ENCODE measurements around the gene KLHL2. TPM values are rescaled to one million over a fixed set of nuclear protein-coding genes. Genes with fewer than 3 reads are reported as not detected.
A peak's percentile ranks its signal among the peaks of the same experiment; 100 is the strongest.

KLHL2 gene
- total and polyA plus RNA-seq, 2 of the 13 experiments (the other 11 are each of a cell fraction or from before 2014, with no cell fraction given), result 9.2 to 17.6 TPM

DNA sequence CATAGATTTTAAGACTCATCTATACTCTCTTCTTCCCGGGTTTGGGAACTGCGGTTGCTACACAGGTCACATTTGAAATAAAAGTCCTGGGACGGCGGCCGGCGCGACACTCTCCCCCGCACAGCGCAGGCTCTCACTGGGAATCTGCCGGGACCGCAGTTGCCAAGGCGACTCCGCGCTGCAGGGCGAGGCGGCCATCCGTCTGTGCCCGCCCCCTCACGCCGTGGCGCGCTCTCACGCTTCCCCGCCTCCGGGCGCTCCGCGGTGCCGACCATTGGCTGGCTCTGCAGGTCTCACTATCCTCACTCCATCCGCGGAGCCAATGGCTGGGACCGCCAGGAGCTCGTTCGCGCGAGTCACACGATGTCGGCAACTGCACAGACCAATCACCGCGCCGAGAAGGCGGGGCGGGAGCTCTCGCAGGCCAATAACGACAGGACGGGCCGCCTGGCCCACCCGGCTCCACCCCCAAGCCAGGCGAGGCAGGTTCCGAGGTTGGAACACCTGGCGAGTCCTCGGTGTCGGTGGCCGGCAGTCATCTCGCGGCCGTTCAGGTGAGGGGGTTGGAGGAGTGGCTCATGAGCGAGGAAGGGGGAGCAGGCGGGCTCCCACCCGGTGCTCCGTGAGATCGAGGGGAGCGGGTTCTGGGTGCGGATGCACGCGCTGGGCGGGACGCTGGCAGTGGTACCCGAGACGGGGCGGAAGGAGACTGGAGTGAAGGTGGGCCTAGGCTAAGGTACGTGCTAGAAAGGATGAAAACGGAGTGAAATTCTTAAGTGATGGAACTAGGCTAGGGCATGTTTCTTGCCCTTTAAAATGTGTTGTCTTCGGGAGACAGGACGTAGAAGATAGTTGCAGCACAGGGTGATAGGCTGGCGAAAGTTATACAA lies 120.1 kb downstream of the KLHL2 start, which contains the start of gene MSMO1 (continued):
- TF ChIP-seq TGIF2 (CRISPR knock-in tag; IDR thresholded peaks at IDR 0.05), result no peak
- peak; percentile 84; the same call in 1 of the 2 replicates for TF ChIP-seq SPEN (CRISPR knock-in tag; IDR thresholded peaks at IDR 0.05; ENCODE audit: low read depth)
- TF ChIP-seq SATB2 (CRISPR knock-in tag; IDR thresholded peaks at IDR 0.05), result no peak
- no peak for TF ChIP-seq TAF15 (IDR thresholded peaks at IDR 0.05; ENCODE audit: low read depth, low read length, poor library complexity, severe bottlenecking)
- TF ChIP-seq, protein P1, sequence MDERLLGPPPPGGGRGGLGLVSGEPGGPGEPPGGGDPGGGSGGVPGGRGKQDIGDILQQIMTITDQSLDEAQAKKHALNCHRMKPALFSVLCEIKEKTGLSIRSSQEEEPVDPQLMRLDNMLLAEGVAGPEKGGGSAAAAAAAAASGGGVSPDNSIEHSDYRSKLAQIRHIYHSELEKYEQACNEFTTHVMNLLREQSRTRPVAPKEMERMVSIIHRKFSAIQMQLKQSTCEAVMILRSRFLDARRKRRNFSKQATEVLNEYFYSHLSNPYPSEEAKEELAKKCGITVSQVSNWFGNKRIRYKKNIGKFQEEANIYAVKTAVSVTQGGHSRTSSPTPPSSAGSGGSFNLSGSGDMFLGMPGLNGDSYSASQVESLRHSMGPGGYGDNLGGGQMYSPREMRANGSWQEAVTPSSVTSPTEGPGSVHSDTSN (CRISPR knock-in tag; IDR thresholded peaks at IDR 0.05), result peak; percentile 64
- peak; percentile 41; the same call in 1 of the 2 replicates for TF ChIP-seq REPIN1 (CRISPR knock-in tag; IDR thresholded peaks at IDR 0.05; ENCODE audit: borderline replicate concordance, low read depth)
- TF ChIP-seq HOXD1 (CRISPR knock-in tag; IDR thresholded peaks at IDR 0.05), result peak; percentile 45; the same call in 1 of the 2 replicates
- TF ChIP-seq, protein P2, sequence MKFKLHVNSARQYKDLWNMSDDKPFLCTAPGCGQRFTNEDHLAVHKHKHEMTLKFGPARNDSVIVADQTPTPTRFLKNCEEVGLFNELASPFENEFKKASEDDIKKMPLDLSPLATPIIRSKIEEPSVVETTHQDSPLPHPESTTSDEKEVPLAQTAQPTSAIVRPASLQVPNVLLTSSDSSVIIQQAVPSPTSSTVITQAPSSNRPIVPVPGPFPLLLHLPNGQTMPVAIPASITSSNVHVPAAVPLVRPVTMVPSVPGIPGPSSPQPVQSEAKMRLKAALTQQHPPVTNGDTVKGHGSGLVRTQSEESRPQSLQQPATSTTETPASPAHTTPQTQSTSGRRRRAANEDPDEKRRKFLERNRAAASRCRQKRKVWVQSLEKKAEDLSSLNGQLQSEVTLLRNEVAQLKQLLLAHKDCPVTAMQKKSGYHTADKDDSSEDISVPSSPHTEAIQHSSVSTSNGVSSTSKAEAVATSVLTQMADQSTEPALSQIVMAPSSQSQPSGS (CRISPR knock-in tag; IDR thresholded peaks at IDR 0.05), result no peak; the same call in 1 of the 2 replicates
- TF ChIP-seq IRX3 (CRISPR knock-in tag; IDR thresholded peaks at IDR 0.05; ENCODE audit: borderline replicate concordance, low read depth), result peak; percentile 24; the same call in 1 of the 2 replicates
- no peak for TF ChIP-seq ZNF451 (CRISPR knock-in tag; IDR thresholded peaks at IDR 0.05)
- peak; percentile 98 for TF ChIP-seq RFX1 (IDR thresholded peaks at IDR 0.05)
- peak; percentile 72; the same call in 1 of the 2 replicates for TF ChIP-seq ARNT2 (CRISPR knock-in tag; IDR thresholded peaks at IDR 0.05; ENCODE audit: low read depth)
- TF ChIP-seq SCMH1 (CRISPR knock-in tag; IDR thresholded peaks at IDR 0.05; ENCODE audit: borderline replicate concordance), result no peak
- TF ChIP-seq POLR2A (IDR thresholded peaks at IDR 0.05; ENCODE audit: insufficient read depth in 1 of 2, low read depth in 2 of 2, low read length in 2 of 2), result peak; percentile 76 to 96
- TF ChIP-seq, protein P3, sequence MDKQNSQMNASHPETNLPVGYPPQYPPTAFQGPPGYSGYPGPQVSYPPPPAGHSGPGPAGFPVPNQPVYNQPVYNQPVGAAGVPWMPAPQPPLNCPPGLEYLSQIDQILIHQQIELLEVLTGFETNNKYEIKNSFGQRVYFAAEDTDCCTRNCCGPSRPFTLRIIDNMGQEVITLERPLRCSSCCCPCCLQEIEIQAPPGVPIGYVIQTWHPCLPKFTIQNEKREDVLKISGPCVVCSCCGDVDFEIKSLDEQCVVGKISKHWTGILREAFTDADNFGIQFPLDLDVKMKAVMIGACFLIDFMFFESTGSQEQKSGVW (CRISPR knock-in tag; IDR thresholded peaks at IDR 0.05; ENCODE audit: borderline replicate concordance), result no peak
- peak; percentile 27; the same call in 1 of the 2 replicates for TF ChIP-seq MTA1 (CRISPR knock-in tag; IDR thresholded peaks at IDR 0.05; ENCODE audit: borderline replicate concordance)
- no peak for TF ChIP-seq KAT2B (IDR thresholded peaks at IDR 0.05; ENCODE audit: borderline replicate concordance, low read depth, low read length)
- TF ChIP-seq ZNF207 (IDR thresholded peaks at IDR 0.05; ENCODE audit: borderline replicate concordance), result no peak
- TF ChIP-seq NFE2 (CRISPR knock-in tag; IDR thresholded peaks at IDR 0.05), result no peak
- no peak; the same call in 1 of the 2 replicates for TF ChIP-seq ZNF775 (CRISPR knock-in tag; IDR thresholded peaks at IDR 0.05; ENCODE audit: borderline replicate concordance)
- TF ChIP-seq LCORL (IDR thresholded peaks at IDR 0.05), result no peak
- peak; percentile 90; the same call in 1 of the 2 replicates for TF ChIP-seq LCORL (CRISPR knock-in tag; IDR thresholded peaks at IDR 0.05)
- TF ChIP-seq SP140L (CRISPR knock-in tag; IDR thresholded peaks at IDR 0.05; ENCODE audit: borderline replicate concordance), result no peak
- TF ChIP-seq ZNF367 (CRISPR knock-in tag; IDR thresholded peaks at IDR 0.05; ENCODE audit: borderline replicate concordance), result no peak
- no peak for TF ChIP-seq ZNF615 (CRISPR knock-in tag; IDR thresholded peaks at IDR 0.05; ENCODE audit: borderline replicate concordance)
- no peak for TF ChIP-seq ATRX (CRISPR knock-in tag; IDR thresholded peaks at IDR 0.05; ENCODE audit: borderline replicate concordance)
- peak; percentile 30 for TF ChIP-seq YY1 (IDR thresholded peaks at IDR 0.05; ENCODE audit: insufficient read depth, insufficient replicate concordance, low read depth, low read length)
- TF ChIP-seq NFKB2 (CRISPR knock-in tag; IDR thresholded peaks at IDR 0.05; ENCODE audit: borderline replicate concordance), result peak; percentile 89; the same call in 1 of the 2 replicates
